ENCODE measurements around the gene QRFP.

The QRFP gene

DNA sequence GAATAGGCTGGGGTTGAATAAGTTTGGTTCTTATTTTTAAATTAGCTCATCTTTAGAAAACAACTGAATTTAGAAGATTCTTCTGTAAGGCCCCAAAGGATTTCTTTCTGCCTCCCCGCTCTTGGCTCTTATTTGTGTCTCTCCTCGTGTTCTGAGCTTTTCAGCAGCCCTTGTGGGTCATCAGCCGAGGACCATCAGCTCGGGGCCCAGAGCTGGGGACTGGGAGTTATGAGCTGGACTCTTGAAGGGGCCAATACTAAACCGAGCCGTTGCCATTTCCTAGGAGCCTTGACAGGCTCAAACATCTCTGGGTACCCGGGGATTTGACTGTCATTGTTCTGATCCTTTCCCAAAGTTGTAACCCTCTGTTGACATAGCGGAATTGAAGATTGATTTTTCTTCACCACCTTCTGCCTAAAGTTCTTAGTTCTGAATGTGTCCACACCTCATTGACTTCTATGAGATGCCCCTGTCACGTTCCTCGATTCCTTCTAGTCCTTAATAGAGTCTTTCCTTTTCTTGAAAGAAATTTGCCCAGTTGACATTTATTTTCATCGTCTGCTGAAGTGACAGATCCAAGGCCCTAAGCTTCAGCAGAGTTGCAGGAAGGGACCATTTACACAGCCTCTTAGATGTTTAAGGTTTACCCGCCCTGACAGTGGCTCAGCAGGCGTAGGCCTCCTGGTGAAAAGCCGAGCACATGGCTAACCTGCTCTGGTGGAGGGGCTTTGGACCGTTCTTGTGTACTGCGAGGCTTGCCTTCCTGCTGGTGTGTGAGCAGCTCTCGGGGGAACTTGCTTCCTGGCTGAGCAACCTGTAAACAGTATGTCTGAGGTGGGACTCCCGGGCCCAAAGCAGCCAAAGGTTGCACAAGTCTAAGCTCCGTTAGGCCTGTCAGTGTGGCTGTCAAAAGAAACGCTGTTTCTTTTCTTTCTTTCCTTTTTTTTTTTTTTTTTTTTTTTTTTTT is 37.6 kb downstream of the QRFP start:
- H3K4me1 ChIP-seq (ENCODE audit: low read length), result no peaks in the 10 kb centered on the region

DNA sequence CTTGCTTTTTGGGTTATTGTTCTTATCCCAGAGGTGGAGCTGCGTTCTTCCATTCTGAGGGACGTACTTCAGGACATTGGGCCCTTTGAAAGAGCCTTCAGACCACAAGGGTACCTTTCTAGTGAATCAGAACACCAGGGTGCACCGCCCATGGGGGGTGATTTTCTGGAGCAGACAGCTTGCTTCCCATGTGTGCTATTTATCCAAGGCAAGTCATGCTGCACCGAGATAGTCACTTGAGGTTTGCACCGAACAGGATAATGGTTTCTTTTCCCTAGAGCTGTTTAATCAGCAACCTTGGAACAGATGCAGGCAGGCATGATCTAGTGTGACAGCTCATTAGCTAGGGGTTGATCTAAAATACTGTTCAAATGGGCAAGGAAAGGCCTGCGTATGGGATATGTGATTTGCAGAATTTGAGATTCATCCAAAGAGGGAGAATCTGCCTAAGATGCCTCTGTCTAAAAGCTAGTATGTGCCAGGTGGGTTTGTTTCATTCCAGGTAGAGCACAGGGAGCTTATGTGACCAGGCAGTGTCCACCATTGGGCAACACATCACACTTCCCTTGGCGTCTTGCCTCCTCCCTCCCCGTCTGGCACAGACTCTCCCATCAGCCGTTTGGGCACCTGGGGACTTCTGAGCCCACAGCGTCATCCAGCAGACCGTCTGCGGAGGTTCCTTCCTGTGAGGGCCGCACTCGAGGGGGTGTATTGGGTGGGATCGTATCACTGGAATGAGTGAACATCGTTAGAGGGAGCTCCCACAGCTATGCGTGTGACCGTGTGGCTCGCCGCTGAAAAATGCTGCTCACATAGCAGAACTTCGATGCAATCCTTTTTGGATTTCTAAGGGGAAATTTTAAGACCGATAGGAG is 38.5 kb downstream of the QRFP start:
- Histone ChIP-seq H3K9me2 (replicated peaks; ENCODE audit: insufficient read depth, low read length) (no peaks in the 10 kb centered on the region), H3K4me3 (ENCODE audit: low read length) (no peak overlapping the region), H3K9ac (ENCODE audit: low read length) (no peak overlapping the region), H2AFZ (ENCODE audit: low read length) (no peak overlapping the region), H3K27ac (ENCODE audit: low read length) (no peak overlapping the region), H3K4me1 (ENCODE audit: low read length) (no peaks in the 10 kb centered on the region), H3K36me3 (replicated peaks; ENCODE audit: insufficient read depth, low read length) (no peaks in the 10 kb centered on the region), H3K79me2 (ENCODE audit: low read length) (no peaks in the 10 kb centered on the region), H3K9me3 (replicated peaks; ENCODE audit: insufficient read depth, low read length) (no peaks in the 10 kb centered on the region), H3K4me2 (ENCODE audit: low read depth, low read length) (no peak overlapping the region), H3K27me3 (replicated peaks; ENCODE audit: insufficient read depth, low read length) (no peaks in the 10 kb centered on the region), H3F3A (ENCODE audit: insufficient read depth, low read length) (no peaks in the 10 kb centered on the region), H4K20me1 (ENCODE audit: insufficient read depth, low read length) (no peaks in the 10 kb centered on the region)
- no peak for DNase-seq
- TF ChIP-seq EZH2 (optimal IDR thresholded peaks at IDR 0.05; ENCODE audit: low read depth, low read length), result no peak
- TF ChIP-seq EZH2phosphoT487 (IDR thresholded peaks at IDR 0.05; ENCODE audit: low read length), result no peak
- TF ChIP-seq, protein P1, sequence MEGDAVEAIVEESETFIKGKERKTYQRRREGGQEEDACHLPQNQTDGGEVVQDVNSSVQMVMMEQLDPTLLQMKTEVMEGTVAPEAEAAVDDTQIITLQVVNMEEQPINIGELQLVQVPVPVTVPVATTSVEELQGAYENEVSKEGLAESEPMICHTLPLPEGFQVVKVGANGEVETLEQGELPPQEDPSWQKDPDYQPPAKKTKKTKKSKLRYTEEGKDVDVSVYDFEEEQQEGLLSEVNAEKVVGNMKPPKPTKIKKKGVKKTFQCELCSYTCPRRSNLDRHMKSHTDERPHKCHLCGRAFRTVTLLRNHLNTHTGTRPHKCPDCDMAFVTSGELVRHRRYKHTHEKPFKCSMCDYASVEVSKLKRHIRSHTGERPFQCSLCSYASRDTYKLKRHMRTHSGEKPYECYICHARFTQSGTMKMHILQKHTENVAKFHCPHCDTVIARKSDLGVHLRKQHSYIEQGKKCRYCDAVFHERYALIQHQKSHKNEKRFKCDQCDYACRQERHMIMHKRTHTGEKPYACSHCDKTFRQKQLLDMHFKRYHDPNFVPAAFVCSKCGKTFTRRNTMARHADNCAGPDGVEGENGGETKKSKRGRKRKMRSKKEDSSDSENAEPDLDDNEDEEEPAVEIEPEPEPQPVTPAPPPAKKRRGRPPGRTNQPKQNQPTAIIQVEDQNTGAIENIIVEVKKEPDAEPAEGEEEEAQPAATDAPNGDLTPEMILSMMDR (IDR thresholded peaks at IDR 0.05; ENCODE audit: low read length), result no peak

More for the DNA sequence above, 37.6 kb downstream of the QRFP start:
- Histone ChIP-seq H3K9me3 (replicated peaks; ENCODE audit: insufficient read depth, low read length) (no peaks in the 10 kb centered on the region), H3K36me3 (replicated peaks; ENCODE audit: insufficient read depth, low read length) (no peaks in the 10 kb centered on the region), H3K4me2 (ENCODE audit: low read depth, low read length) (no peak overlapping the region), H3K27ac (ENCODE audit: low read length) (no peak overlapping the region), H3K27me3 (replicated peaks; ENCODE audit: insufficient read depth, low read length) (no peaks in the 10 kb centered on the region), H2AFZ (ENCODE audit: low read length) (no peak overlapping the region), H3K4me3 (ENCODE audit: low read length) (no peak overlapping the region), H3K79me2 (ENCODE audit: low read length) (no peaks in the 10 kb centered on the region), H3F3A (ENCODE audit: insufficient read depth, low read length) (no peaks in the 10 kb centered on the region), H3K9ac (ENCODE audit: low read length) (no peak overlapping the region), H3K9me2 (replicated peaks; ENCODE audit: insufficient read depth, low read length) (no peaks in the 10 kb centered on the region), H4K20me1 (ENCODE audit: insufficient read depth, low read length) (no peaks in the 10 kb centered on the region)
- no peak for DNase-seq
- TF ChIP-seq EZH2 (optimal IDR thresholded peaks at IDR 0.05; ENCODE audit: low read depth, low read length) (no peak), EZH2phosphoT487 (IDR thresholded peaks at IDR 0.05; ENCODE audit: low read length) (no peak)
- TF ChIP-seq, protein P1 (IDR thresholded peaks at IDR 0.05; ENCODE audit: low read length), result no peak

GRCh38 chr9:130856474-130856873 is 40.1 kb downstream of the QRFP start:
- H3K9ac ChIP-seq (ENCODE audit: low read length), result no peak overlapping the region
- no peak overlapping the region for H3K4me2 ChIP-seq (ENCODE audit: low read depth, low read length)
- H3K36me3 ChIP-seq (replicated peaks; ENCODE audit: insufficient read depth, low read length), result no peaks in the 10 kb centered on the region
- no peaks in the 10 kb centered on the region for H3K9me3 ChIP-seq (replicated peaks; ENCODE audit: insufficient read depth, low read length)
- no peaks in the 10 kb centered on the region for H3K4me1 ChIP-seq (ENCODE audit: low read length)
- no peak overlapping the region for H3K4me3 ChIP-seq (ENCODE audit: low read length)
- H3K27ac ChIP-seq (ENCODE audit: low read length), result no peak overlapping the region
- no peak for TF ChIP-seq EZH2 (optimal IDR thresholded peaks at IDR 0.05; ENCODE audit: low read depth, low read length)
- TF ChIP-seq, protein P1 (IDR thresholded peaks at IDR 0.05; ENCODE audit: low read length), result no peak
- TF ChIP-seq EZH2phosphoT487 (IDR thresholded peaks at IDR 0.05; ENCODE audit: low read length), result no peak
- no peaks in the 10 kb centered on the region for H3K9me2 ChIP-seq (replicated peaks; ENCODE audit: insufficient read depth, low read length)
- no peak for DNase-seq
- H3K27me3 ChIP-seq (replicated peaks; ENCODE audit: insufficient read depth, low read length), result no peaks in the 10 kb centered on the region
- H3F3A ChIP-seq (ENCODE audit: insufficient read depth, low read length), result no peaks in the 10 kb centered on the region
- no peaks in the 10 kb centered on the region for H4K20me1 ChIP-seq (ENCODE audit: insufficient read depth, low read length)
- no peaks in the 10 kb centered on the region for H3K79me2 ChIP-seq (ENCODE audit: low read length)
- no peak overlapping the region for H2AFZ ChIP-seq (ENCODE audit: low read length)
